HepG2 (cell line): ENCODE data around the gene PLIN5. TPM values are rescaled to one million over a fixed set of nuclear protein-coding genes. Genes with fewer than 3 reads are reported as not detected.

Source experiments
- ATAD3A ChIP-seq: sonication (generic); formaldehyde crosslinking; IDR thresholded peaks from 2 replicates; pipeline ENCODE4 v1.4.0; 2020; ENCODE audit warnings: missing genetic modification reagents
- BHLHE40 ChIP-seq: IDR thresholded peaks from 2 replicates; pipeline ENCODE4 v1.6.1; 2011; ENCODE audit warnings: low read length, improper control_type of control experiment
- CERS6 ChIP-seq: sonication (generic); formaldehyde crosslinking; IDR thresholded peaks from 2 replicates; pipeline ENCODE4 v1.5.0; 2020; ENCODE audit warnings: missing genetic modification reagents
- HNRNPUL1 ChIP-seq: fragments of 200-400 bp; formaldehyde crosslinking; IDR thresholded peaks from 2 replicates; pipeline ENCODE4 v1.6.1; 2017; ENCODE audit warnings: low read depth, mild to moderate bottlenecking, low read length, moderate library complexity
- HOMEZ ChIP-seq: IDR thresholded peaks from 2 replicates; pipeline ENCODE4 v1.6.1; 2016; ENCODE audit warnings: low read depth
- KDM5A ChIP-seq: fragments of 200-600 bp; sonication (generic); IDR thresholded peaks from 2 replicates; pipeline ENCODE4 v1.7.0; 2018; ENCODE audit warnings: antibody characterized with exemption, mild to moderate bottlenecking, low read length, borderline replicate concordance
- PHF21A ChIP-seq: sonication (generic); formaldehyde crosslinking; IDR thresholded peaks from 2 replicates; pipeline ENCODE4 v1.5.0; 2020; ENCODE audit warnings: mild to moderate bottlenecking, missing genetic modification reagents
- RFX1 ChIP-seq: fragments of 450-650 bp; IDR thresholded peaks from 2 replicates; pipeline ENCODE4 v1.6.1; 2017
- SKI ChIP-seq: fragments of 450-650 bp; IDR thresholded peaks from one replicate; pipeline ENCODE4 v1.6.1; 2018; ENCODE audit warnings: mild to moderate bottlenecking; ENCODE audit not compliant: partially characterized antibody
- SMC3 ChIP-seq: IDR thresholded peaks from 2 replicates; pipeline ENCODE4 v1.6.1; 2011; ENCODE audit warnings: low read length, improper control_type of control experiment
- ZFP36 ChIP-seq: fragments of 150-350 bp; IDR thresholded peaks from 2 replicates; pipeline ENCODE4 v1.6.1; 2018; ENCODE audit warnings: borderline replicate concordance, low read length, low read depth; ENCODE audit not compliant: partially characterized antibody
- ZNF337 ChIP-seq: sonication (generic); formaldehyde crosslinking; IDR thresholded peaks from 2 replicates; pipeline ENCODE4 v1.5.1; 2020; ENCODE audit warnings: missing genetic modification reagents, low read depth, mild to moderate bottlenecking, borderline replicate concordance
- ZNF550 ChIP-seq: sonication (generic); formaldehyde crosslinking; IDR thresholded peaks from 2 replicates; pipeline ENCODE4 v1.4.0; 2020; ENCODE audit warnings: mild to moderate bottlenecking, missing genetic modification reagents, borderline replicate concordance
- ZNF563 ChIP-seq: sonication (generic); formaldehyde crosslinking; IDR thresholded peaks from 2 replicates; pipeline ENCODE4 v1.8.0; 2022; ENCODE audit warnings: mild to moderate bottlenecking, moderate library complexity, missing genetic modification reagents
- ZNF598 ChIP-seq: sonication (generic); formaldehyde crosslinking; IDR thresholded peaks from 2 replicates; pipeline ENCODE4 v1.5.1; 2020; ENCODE audit warnings: mild to moderate bottlenecking, missing genetic modification reagents, borderline replicate concordance
- ZNF713 ChIP-seq: sonication (generic); formaldehyde crosslinking; IDR thresholded peaks from 2 replicates; pipeline ENCODE4 v1.4.0; 2020; ENCODE audit warnings: mild to moderate bottlenecking, missing genetic modification reagents
- polyA plus RNA-seq, 8 experiments: library from polyadenylated mRNA; depleted of rRNA in 3 of 8; stranded (reverse) in 7 of 8; unstranded in 1 of 8; fragments of >200 nt; fragmentation: Illumina TruSeq in 4 of 8; extraction: Trizol in 4 of 8; gene quantifications; 2 replicates each; pipeline versions ENCODE4 v1.2.1 to v1.2.3, GENCODE V29; 2011 to 2016; ENCODE audit warnings: low read depth in 4 of 8, missing spikeins in 1 of 8, mixed read lengths in 1 of 8; ENCODE audit not compliant: insufficient read depth in 1 of 8
- total RNA-seq, 5 experiments: library from RNA; depleted of rRNA; stranded (reverse); fragments of >200 nt; fragmentation: Illumina TruSeq; extraction: Trizol; gene quantifications; 2 replicates each; pipeline ENCODE4 v1.2.3, GENCODE V29; 2016; ENCODE audit warnings: low read depth in 1 of 5
- TF ChIP-seq, protein P1 (sequence below): fragments of 450-650 bp; IDR thresholded peaks from 2 replicates; pipeline ENCODE4 v1.6.1; 2017; ENCODE audit warnings: mild to moderate bottlenecking
- TF ChIP-seq, protein P2 (sequence below): sonication (generic); formaldehyde crosslinking; IDR thresholded peaks from 2 replicates; pipeline ENCODE4 v1.4.0; 2020; ENCODE audit warnings: mild to moderate bottlenecking, missing genetic modification reagents

Gene PLIN5
- total and polyA plus RNA-seq, 2 of the 13 experiments (the other 11 are each of a cell fraction or from before 2014, with no cell fraction given) = 1.8 to 4.8 TPM

DNA sequence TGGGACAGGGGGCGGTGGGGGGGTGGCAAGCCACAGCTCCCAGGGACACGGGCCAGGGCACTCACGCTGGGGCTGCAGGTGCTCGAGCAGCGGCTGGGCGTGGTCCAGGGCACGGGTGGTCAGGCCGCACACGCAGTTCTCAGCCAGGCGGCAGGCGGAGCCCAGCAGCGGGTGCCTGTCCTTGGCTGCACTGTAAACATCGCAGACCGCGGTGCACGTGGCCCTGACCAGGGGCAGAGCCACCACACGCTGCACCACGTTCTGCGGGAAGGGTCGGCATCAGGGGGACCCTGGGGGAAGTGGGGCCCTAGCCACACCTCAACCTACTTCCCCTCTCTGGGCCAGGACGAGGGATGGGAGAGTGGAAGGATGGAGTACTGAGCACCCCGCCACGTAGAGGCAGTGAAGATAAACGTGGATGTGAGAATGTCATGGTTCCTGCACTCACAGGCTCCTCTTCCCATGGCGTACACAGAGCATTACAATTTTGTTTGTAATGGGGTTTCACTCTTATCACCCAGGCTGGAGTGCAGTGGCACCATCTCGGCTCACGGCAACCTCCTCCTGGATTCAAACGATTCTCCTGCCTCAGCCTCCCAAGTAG, 3.4 kb downstream of the PLIN5 start (continued):
- TF ChIP-seq, protein P1, sequence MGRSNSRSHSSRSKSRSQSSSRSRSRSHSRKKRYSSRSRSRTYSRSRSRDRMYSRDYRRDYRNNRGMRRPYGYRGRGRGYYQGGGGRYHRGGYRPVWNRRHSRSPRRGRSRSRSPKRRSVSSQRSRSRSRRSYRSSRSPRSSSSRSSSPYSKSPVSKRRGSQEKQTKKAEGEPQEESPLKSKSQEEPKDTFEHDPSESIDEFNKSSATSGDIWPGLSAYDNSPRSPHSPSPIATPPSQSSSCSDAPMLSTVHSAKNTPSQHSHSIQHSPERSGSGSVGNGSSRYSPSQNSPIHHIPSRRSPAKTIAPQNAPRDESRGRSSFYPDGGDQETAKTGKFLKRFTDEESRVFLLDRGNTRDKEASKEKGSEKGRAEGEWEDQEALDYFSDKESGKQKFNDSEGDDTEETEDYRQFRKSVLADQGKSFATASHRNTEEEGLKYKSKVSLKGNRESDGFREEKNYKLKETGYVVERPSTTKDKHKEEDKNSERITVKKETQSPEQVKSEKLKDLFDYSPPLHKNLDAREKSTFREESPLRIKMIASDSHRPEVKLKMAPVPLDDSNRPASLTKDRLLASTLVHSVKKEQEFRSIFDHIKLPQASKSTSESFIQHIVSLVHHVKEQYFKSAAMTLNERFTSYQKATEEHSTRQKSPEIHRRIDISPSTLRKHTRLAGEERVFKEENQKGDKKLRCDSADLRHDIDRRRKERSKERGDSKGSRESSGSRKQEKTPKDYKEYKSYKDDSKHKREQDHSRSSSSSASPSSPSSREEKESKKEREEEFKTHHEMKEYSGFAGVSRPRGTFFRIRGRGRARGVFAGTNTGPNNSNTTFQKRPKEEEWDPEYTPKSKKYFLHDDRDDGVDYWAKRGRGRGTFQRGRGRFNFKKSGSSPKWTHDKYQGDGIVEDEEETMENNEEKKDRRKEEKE = no peak
- TF ChIP-seq ATAD3A (CRISPR knock-in tag) (no peak), HNRNPUL1 (no peak), KDM5A (no peak), BHLHE40 (peak; percentile 84), ZNF713 (CRISPR knock-in tag) (no peak), SMC3 (no peak), CERS6 (CRISPR knock-in tag) (no peak), ZNF550 (CRISPR knock-in tag) (no peak), RFX1 (no peak), ZFP36 (no peak), ZNF337 (CRISPR knock-in tag) (no peak), ZNF563 (CRISPR knock-in tag) (peak; percentile 90; the same call in 1 of the 2 replicates), HOMEZ (no peak), SKI (no peak), ZNF598 (CRISPR knock-in tag) (no peak; the same call in 1 of the 2 replicates), PHF21A (CRISPR knock-in tag) (no peak)
- TF ChIP-seq, protein P2, sequence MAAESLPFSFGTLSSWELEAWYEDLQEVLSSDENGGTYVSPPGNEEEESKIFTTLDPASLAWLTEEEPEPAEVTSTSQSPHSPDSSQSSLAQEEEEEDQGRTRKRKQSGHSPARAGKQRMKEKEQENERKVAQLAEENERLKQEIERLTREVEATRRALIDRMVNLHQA = no peak
